ENCODE measurements around the gene AGAP1.

Gene AGAP1

DNA sequence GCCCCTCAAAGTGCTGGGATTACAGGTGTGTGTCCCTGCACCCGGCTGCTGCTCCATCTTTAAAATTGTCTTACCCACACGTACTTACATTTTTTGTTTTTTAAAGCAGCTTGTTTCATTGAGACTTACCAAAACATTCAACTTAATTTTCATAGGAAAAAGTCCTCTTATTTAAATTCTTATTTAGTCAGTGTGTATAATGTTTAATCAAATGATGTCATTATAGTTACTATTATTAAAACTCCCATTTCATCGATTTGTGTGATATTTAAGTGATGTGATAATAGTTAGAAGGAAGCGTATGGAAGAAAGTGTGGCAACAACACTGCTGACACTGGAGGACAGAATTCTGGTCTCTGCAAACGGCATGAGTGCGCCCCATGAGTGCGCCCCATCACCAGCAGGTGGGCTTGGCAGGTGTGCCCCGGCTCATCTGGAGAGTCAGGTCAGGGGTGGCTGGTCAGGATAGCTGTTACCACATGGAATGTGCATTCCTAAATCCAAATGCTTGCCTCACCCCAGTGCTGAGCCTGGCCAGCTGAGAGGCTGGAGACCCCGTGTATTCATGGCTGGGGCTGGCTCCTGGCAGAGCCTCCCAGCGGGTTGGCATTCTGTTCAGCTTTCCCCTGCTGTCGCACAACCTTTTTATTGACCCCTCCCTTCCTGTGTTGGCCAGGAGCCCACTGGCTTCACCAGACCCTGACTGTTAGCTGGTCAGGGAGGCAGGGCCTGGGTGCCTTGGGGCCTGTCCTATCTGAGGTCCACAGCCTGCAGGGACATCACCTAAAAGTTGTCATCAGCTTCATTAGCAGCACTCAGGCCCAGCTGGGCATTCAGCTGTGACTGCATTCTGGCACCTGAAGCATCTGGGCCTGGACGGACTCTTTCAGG, 79.7 kb downstream of the AGAP1 start:
- no peak for DNase-seq

DNA sequence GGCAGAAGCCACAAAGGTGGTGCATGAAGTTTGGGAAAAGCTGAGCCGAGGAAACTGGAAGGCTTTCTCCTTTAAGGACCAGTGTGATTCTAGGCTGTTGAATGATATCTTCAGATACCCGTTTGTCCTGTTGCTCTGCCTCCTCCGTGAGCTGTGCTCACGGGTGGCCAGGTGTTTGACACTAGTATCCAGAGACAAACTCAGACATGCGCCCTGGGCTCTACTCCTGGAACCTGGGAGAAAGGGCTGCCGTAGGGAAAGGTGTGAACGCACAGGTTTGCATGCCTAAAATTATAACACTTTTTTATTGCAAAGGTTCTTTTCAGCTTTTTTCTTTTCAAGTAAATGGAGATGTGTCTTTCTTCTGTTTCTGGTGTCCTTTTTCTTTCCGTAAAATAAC, 81.6 kb downstream of the AGAP1 start:
- no peak for DNase-seq

DNA sequence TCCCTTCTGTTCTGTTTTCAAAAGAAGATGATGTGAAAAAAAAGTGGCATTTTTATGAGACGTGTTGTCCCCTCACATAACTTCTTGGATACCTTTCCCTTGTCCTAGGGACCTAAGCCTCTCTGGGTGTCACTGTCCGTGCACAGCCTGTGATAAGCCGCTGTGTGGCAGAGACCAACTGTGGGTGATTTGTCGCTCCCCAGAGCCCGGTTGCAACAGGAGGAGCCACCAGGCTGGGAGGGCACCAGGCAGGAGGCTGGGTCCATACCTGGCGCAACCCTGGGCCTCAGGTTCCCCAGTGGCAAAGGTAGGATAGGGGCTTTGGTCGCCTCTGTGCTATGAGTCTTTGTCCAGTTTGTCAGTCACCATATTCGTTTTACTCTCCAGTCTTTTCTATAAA, 82.1 kb downstream of the AGAP1 start:
- no peak for DNase-seq

DNA sequence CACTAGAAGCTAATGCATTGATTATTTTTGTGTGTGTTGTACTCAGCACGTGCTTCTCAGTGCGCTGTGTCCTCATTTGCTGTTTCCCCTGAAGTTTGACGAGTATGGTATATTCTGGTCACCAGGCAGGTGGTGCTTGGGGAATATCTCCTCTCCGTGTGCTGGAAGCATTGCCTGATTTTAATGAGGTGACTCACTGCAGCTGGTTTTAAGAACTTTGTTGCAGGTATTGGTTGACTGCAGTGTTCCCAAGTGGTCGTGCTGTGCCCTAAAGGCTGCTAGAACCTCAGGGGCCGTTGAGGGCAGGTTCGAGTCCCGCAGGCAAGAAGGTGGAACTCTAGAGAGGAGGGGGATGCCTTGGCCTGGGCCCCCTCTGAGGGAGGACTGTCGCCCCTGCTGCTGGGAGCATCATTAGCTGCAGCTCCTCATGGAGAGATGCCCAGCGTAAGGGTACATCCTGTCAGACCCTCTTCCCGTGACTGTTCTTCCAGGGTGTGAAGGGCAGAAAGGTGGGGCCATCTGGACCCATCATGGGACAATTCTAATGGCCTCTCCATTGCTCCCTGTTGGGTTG, 82.6 kb downstream of the AGAP1 start:
- no peak for DNase-seq

DNA sequence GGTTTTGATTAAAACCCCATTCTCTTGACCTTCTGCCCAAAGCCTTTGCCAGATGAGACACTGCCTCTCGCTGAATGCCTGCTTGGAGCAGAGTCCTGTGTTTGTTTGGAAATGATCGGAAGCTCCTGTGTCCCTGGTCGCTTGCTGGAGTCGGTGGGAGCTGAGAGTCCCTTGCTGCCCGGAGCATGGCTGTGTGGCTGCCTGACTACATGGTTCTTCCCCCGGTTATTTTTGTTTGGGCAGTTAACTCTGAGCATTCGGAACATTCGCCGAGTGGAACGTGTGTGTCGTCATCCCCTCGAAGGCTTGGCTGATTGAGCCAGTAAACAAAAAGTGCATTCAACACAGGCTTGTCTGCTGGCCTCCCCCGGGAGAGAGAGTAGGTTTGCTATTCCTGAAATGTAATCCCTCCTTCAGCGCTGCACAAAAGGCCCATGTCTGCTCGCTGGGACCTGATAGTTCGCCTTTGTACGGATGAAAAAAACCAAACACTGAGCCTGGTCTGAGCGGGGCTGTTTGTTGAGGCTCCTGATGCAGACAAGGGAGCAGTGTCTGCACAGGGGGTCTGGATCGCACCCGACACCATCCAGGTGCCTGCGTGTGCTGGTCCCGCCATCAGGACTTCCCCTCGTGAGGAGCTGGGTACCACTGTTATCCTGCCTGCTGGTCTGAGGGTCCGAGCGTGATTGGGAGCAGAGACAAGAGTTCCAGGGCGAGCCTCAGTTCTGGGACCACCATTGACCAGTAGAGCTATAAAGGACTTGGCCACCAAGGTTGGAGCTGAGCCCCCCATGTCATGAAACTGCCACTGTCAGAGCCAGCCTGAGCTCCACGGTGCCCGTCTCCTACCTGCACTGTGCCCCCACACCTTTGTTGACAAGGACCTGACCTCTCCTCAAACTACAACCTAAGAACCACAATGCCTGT, 83.8 kb downstream of the AGAP1 start:
- peak in 1 of 3 experiments; percentile 63 for DNase-seq

DNA sequence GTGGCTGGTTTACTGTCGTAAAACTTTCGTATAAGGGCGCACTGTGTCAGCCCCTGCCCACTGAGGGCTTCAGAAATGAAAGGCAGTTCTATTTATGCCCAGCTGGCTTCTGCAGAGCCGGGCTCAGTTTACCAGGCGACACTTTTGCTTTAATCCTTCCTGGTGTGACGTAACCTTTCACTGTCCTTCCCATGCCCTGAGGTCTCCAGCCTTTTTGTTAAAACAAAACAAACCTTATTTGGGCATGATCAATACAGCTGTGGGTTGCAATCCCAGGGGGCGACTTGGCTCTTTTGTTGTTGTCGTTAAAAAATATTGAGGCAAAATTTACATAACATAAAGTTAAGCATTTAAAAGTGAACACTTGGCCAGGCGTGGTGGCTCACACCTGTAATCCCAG, 85.3 kb downstream of the AGAP1 start:
- DNase-seq, result no peak

DNA sequence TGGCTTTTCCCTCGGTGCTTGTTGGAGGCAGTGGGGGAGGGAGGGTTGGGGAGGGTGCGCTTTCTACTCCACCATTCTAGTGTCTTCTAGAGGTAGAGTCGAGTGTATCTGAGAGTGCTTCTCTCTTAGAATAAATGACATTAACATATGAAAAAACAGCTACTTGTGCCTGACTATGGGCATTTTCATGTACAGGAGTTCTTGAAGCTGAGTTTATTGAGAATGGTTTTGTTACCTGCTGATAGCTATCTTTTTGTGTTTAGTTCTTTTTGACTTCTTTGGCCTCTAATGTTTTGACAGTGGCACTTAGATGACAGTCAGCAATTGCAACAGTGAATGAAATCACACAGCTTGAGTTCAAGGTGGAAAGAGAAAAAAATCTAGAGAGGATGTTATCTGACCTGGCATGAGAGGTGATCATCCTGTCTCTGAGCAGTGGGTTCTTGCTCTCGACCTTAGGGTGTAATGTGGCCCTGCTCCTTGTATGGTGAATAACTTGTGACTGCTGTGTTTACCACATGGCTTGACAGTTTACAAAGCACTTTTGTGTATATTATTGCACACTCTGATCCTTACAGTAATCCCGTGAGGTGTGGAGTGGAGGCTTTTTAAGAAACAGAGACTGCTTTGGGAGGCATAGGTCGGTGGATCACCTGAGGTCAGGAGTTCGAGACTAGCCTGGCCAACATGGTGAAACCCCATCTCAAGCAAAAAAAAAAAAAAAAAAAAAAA, 86.7 kb downstream of the AGAP1 start:
- peak in 1 of 3 experiments; percentile 28 for DNase-seq

DNA sequence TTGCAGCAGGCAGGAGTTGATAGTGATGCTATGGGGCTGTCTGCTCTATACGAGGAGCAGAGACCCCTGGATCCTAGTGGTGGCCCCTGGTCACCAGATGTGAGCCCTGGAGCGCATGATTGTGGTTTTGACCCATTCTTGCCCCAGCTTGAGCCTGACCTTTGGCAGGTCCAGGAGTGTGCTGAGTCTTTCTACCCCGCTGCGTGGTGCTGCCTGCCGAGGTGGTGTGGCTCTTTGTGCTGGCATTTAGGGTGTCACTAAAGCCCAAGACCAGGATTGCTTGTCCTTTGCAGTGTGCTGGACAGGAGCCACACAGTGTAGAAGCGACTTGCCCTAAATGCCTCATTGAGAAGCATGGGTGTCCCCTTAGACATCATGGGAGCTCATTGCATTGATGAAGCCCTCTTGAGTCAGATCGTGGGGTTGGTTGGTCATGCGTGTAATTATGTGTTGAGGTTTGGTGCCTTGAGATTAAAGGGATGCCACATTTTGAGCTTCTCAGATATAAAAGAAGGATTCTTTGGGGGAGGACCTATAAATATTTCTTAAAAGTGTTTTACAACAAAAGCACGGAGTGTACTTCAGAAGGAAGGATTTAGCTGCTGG, 88.3 kb downstream of the AGAP1 start:
- DNase-seq, result no peak

DNA sequence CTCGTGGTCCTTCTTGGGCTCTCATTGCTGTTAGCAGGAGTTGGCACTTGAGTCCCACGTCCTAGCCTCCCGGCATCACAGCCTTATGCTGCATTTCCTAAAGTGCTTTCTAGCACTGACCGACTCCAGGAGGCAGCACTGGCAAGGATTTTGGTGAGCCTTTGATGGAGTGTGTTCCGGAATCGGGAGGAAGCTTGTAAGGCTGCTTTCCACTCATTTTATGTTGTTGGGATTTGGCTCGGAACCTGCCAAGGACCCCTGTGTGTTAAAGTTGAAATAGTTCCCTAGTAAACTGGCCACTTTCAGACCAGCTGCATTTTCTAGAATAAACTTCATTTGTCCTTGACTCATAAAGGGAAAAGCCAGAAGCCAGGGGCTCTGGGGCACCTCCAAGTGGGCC, 88.9 kb downstream of the AGAP1 start:
- DNase-seq, result no peak

DNA sequence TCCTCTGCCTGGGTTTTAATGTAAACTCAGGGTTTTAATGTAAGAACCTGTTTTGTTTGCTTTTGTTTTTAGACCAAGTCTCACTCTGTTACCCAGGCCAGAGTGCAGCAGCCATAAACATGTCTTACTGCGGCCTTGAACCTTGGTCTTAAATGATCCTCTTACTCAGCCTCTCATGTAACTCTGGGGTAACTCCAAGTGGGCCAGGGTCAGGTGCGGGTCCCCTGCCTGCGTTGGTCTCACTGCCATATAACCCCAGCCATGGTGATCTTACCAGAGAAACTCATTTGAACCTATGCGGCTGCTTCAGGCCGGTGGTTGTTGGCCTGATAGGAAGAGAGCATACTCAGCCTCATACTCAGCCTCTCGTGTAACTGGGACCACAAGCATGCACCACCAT, 89.3 kb downstream of the AGAP1 start:
- DNase-seq, result no peak

DNA sequence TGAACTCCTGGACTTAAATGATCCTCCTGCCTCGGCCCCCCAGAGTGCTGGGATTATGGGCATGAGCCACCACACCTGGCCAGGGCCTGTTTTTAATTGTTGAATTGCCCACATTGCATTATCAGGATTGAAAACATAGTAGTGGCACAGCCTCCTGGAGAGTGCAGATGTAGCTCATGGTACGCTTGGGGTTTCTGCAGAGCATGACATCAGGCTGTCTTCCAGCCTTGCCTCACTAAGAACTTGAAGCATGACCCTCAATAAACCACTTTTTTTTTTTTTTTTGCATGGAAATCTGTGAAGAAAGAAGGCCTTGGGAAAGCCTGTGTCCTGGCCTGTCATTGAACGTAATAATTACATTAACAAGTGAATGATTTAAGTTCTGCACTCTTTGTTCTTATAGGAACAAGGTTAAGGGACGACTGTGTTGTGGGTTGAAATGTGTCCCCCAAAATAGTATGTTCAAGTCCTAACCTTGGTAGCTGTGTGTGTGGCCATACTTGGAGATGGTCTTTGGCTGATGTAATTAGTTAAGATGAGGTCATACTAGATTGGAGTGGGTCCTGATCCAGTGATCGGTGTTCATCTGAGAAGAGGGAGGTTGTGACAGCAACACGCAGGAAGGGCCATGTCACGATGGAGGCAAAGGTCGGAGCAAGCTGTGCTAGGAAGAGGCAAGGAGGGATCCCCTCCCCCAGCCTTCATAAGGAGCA, 90.2 kb downstream of the AGAP1 start:
- DNase-seq, result no peak

DNA sequence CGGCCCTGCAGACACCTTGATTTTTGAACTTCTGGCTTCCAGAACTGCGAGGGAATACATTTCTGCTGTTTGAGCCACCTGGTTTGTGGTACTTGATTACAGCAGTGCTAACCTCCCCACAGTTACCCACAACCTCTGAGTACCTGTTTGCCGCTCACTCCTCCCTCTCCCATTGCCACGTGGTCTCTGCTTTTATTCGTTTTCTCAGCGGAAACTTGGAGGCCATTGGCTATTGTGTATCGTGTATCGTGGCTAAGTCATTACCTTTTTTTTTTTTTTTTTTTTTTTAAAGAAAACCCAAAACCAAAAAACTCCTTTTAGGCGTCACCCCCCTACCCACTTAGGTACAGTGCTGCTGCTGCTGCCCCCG, 90.8 kb downstream of the AGAP1 start:
- DNase-seq, result no peak

DNA sequence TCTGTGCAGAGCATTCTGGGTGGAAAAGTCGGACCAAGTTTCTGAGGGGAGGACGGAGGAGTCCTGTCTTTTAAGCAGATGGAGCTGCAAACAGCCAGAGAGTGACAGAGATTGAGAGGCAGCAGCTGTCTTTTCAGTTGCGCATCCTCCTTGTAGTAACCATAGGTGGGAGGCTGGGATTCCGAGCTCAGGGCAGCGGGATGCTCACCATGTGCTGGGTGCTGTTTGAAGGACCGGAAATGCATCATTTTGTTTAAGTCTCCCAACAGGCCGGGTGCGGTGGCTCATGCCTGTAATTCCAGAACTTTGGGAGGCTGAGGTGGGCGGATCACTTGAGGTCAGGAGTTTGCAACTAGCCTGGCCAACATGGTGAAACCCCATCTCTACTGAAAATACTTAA, 93.4 kb downstream of the AGAP1 start:
- no peak for DNase-seq

DNA sequence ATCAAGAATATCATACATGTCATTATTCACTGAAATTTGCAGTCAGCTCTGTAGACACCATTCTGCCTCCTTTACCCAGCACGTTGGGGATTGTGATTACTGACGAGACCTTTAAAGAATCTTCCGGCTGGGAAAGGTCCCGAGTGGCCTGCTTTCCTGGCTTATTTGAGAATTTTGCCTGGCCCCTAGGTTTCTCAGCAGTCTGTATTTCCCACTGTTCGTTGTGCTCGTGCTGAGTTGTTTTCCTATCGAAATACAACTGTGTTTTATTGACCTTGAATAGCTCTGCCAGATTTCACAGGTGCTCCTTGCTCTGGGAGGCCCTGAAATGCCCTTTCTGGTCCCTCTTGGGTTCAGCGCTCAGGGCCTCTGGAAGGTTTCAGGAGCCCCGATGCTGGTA, 94.9 kb downstream of the AGAP1 start:
- no peak for DNase-seq

DNA sequence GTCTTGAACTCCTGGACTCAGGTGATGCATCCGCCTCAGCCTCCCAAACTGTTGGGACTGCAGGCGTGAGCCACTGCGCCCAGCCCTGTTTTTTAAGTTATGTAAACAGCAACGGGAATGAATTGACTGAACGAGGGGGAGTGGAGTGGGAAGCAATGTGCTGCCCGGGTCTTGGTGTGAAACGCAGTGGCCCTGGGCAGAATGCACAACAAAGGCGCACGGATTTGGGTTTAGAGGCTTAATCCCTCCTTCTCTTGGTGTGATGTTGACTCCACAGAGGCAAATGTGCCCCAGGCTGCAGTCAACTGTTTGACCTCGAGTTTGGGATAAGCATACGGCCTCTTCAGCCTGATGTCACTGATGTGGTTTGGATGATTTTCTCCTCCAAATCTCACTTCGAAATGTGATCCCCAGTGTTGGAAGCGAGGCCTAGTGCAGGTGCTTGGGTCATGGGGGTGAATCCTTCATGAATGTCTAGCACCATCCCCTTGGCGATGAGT, 97.4 kb downstream of the AGAP1 start:
- DNase-seq, result no peak

DNA sequence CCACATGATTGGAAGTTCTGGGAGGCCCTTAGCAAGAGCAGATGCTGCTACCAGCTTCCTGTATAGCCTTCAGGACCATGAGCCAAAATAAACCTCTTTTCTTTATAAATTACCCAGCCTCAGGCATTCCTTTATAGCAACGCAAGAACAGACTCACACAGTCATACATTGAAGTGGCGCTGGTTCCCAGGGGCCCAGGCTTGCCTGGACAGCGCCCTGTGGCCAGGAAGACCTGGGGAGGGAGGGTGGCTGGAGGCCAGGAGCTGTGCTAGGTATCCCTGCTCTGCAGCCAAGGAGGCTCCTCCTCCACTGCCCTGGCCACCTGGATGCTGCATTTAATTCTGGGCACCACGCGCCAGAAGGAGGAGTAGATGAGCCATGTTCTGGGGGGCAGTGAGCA, 98.1 kb downstream of the AGAP1 start:
- DNase-seq, result no peak

DNA sequence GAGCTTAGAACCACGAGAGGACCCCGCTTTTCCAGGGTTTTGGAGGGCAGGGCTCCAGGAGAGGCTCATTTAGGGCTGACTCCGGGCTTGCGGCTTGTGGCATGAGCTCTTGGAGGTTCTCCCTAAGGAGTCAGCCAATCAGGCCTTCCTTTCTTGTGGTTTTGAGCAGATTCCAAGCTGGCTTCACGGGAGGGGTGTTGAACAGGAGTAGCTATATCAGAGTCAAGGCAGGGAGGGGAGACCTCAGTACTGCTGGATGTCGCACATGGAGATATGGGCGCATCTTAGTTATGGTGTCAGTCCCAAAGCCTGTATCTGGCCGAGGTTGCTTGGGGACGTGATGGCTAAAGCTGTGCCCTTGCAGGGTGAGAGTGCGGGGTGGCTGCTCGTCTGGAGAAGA, 98.6 kb downstream of the AGAP1 start:
- no peak for DNase-seq

DNA sequence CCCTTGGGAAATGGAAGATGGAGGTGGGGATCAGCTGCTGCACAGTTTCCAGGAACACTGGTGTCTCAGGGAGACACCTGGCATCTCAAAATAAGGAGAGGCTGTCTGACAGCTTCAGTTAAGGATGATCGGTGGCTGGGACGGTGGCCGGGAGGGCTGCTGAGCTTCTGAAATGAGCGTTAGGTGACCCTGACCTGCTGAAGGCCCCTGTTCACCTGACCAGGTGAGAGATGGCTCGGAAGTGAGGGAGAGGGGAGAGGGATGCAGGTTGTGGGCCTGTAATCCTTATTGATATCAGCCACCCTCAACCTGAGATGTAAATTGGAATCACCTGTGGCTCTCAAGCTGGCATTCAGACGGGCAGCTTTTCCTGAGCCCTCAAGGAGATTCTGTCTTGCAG, 99.0 kb downstream of the AGAP1 start:
- no peak for DNase-seq

DNA sequence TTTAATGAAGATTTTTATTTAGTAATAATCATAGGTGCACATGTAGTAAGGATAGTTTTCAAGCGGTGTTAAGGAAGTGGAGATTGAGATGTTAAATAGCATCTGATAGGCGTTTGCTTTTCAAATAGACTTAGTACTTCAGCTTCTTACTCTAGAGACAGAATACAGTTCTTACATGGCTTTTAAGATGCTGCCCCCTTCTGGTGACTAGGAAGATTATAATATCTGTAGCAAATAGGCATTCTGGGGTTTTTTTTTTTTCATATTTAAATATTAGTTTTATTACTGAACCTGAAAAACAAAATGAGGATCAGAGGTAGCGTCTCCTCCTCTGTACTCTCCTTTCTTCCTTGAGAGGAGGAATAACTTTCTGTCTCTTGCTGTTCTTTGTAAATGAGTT, 100.2 kb downstream of the AGAP1 start:
- DNase-seq, result peak; percentile 38 to 79 (median 46)

DNA sequence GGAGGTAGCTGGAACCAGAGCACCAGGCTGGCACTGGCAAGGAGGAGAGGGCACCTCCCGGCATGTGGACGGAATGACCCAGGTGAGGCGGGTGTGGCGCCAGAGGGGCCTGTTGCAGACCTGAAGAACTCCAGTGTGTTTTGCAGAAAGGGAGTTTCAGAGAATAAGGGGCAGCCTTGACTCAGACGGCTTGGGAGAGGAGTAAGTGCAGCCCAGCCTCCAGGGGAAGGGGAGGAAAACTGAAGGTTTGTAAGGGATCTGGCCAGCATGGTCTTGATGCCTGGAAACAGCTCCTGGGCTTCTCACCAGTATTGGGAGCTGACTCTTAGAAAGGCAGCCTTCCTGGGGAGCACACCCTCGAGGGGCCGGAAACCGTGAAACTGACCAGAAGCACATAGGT, 101.1 kb downstream of the AGAP1 start:
- DNase-seq, result no peak

DNA sequence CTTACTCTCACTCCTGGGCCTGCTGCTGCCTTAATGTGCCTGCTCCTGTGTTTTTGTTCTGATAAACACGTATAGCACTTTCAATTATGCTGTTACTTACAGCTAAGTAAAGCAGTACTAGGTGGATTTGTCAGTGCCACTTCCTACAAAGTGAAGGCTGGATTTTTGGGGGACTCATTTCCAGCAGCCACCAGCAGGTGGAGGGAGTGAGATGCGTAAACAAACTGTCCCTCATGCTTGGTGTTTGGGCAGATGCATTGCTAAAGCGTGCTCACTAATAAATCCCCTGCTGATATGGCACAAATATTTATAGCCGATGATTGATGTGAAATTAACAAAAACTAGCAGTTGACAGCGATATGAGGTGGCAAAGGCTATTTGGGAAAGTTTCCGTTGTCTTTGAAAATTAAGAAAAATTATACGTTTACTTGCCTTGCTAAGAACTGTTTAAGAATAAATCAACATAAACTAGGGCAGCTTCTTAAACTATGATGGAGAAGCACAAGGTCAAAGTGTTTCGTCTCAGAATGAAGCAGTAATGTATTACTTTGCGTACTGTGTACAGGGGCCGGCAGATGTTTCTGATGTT, 101.7 kb downstream of the AGAP1 start:
- DNase-seq, result peak; percentile 64 to 90 (median 70)
